ENCODE measurements around the gene BAIAP2. TPM values are rescaled to one million over a fixed set of nuclear protein-coding genes. Genes with fewer than 3 reads are reported as not detected.

BAIAP2 gene
- total RNA-seq, 1 experiment from 2014 or later, result 67.0 TPM

- BruUV-seq (replicated peaks), result no TSS peak
- Mint-ChIP-seq H3K36me3 (ENCODE audit: insufficient read depth, unreplicated experiment) (peaks cover 48% of the 10 kb centered on the region), H3K27ac (ENCODE audit: low read depth, unreplicated experiment) (no peak overlapping the region), H3K4me3 (ENCODE audit: unreplicated experiment) (no peak overlapping the region), H3K9me3 (ENCODE audit: unreplicated experiment) (no peaks in the 10 kb centered on the region), H3K27me3 (ENCODE audit: insufficient read depth, unreplicated experiment) (no peaks in the 10 kb centered on the region), H3K4me1 (ENCODE audit: insufficient read depth, unreplicated experiment) (peaks cover 12% of the 10 kb centered on the region)
- intact Hi-C loops (cut with micrococcal nuclease), result no loop called here
- POLR2A ChIA-PET, result interaction anchor here (0.6 to 1.3 kb wide), 2 partner anchors 20 to 416 kb away, joined by 3 read pairs; no protein-coding TSS in a partner anchor
- no peak for TF ChIP-seq CTCF (IDR thresholded peaks at IDR 0.05; ENCODE audit: unreplicated experiment)
- no peak for DNase-seq (ENCODE audit: unreplicated experiment)
- CTCF ChIA-PET, result interaction anchor here (0.6 to 1.1 kb wide), 4 partner anchors 12 to 91 kb away, joined by 3 to 4 read pairs (median 3); no protein-coding TSS in a partner anchor
These were observed 79.6 kb downstream of the BAIAP2 start for GRCh38 chr17:81114351-81115093.

GRCh38 chr17:81115219-81115618 is 80.3 kb downstream of the BAIAP2 start:
- POLR2A ChIA-PET, result interaction anchor here (0.6 to 1.3 kb wide), 3 partner anchors 20 to 415 kb away, joined by 3 read pairs; no protein-coding TSS in a partner anchor
- no peak for TF ChIP-seq CTCF (IDR thresholded peaks at IDR 0.05; ENCODE audit: unreplicated experiment)
- BruUV-seq (replicated peaks), result no TSS peak

GRCh38 chr17:81115749-81116464 is 81.0 kb downstream of the BAIAP2 start:
- no peak for DNase-seq (ENCODE audit: unreplicated experiment)
- Mint-ChIP-seq H3K4me1 (ENCODE audit: insufficient read depth, unreplicated experiment) (peaks cover 12% of the 10 kb centered on the region), H3K36me3 (ENCODE audit: insufficient read depth, unreplicated experiment) (peaks cover 42% of the 10 kb centered on the region), H3K4me3 (ENCODE audit: unreplicated experiment) (no peak overlapping the region), H3K27ac (ENCODE audit: low read depth, unreplicated experiment) (no peak overlapping the region), H3K9me3 (ENCODE audit: unreplicated experiment) (no peaks in the 10 kb centered on the region), H3K27me3 (ENCODE audit: insufficient read depth, unreplicated experiment) (no peaks in the 10 kb centered on the region)
- no peak for TF ChIP-seq CTCF (IDR thresholded peaks at IDR 0.05; ENCODE audit: unreplicated experiment)
- intact Hi-C loops (cut with micrococcal nuclease), result no loop called here
- POLR2A ChIA-PET, result interaction anchor here (0.6 to 1.3 kb wide), 3 partner anchors 21 to 92 kb away, joined by 3 to 5 read pairs (median 3); no protein-coding TSS in a partner anchor
- no TSS peak for BruUV-seq (replicated peaks)
- CTCF ChIA-PET, result interaction anchor here (0.8 to 1.7 kb wide), 2 partner anchors 14 to 17 kb away, joined by 4 read pairs; no protein-coding TSS in a partner anchor

More at GRCh38 chr17:81115219-81115618, 80.3 kb downstream of the BAIAP2 start:
- H3K27me3 Mint-ChIP-seq (ENCODE audit: insufficient read depth, unreplicated experiment), result no peaks in the 10 kb centered on the region
- CTCF ChIA-PET, result no interaction called here
- peaks cover 49% of the 10 kb centered on the region for H3K36me3 Mint-ChIP-seq (ENCODE audit: insufficient read depth, unreplicated experiment)
- DNase-seq (ENCODE audit: unreplicated experiment), result no peak
- H3K9me3 Mint-ChIP-seq (ENCODE audit: unreplicated experiment), result no peaks in the 10 kb centered on the region
- no peak overlapping the region for H3K4me3 Mint-ChIP-seq (ENCODE audit: unreplicated experiment)
- intact Hi-C loops (cut with micrococcal nuclease), result no loop called here
- peaks cover 12% of the 10 kb centered on the region for H3K4me1 Mint-ChIP-seq (ENCODE audit: insufficient read depth, unreplicated experiment)
- no peak overlapping the region for H3K27ac Mint-ChIP-seq (ENCODE audit: low read depth, unreplicated experiment)

- no peaks in the 10 kb centered on the region for H3K27me3 Mint-ChIP-seq (ENCODE audit: insufficient read depth, unreplicated experiment)
- no peak for TF ChIP-seq CTCF (IDR thresholded peaks at IDR 0.05; ENCODE audit: unreplicated experiment)
- no peak overlapping the region for H3K27ac Mint-ChIP-seq (ENCODE audit: low read depth, unreplicated experiment)
- intact Hi-C loops (cut with micrococcal nuclease), result no loop called here
- no peak for DNase-seq (ENCODE audit: unreplicated experiment)
- H3K4me3 Mint-ChIP-seq (ENCODE audit: unreplicated experiment), result no peak overlapping the region
- peaks cover 12% of the 10 kb centered on the region for H3K4me1 Mint-ChIP-seq (ENCODE audit: insufficient read depth, unreplicated experiment)
- no TSS peak for BruUV-seq (replicated peaks)
- CTCF ChIA-PET, result interaction anchor here (0.8 to 1.7 kb wide), 3 partner anchors 15 to 78 kb away, joined by 3 to 4 read pairs (median 4); no protein-coding TSS in a partner anchor
- H3K9me3 Mint-ChIP-seq (ENCODE audit: unreplicated experiment), result no peaks in the 10 kb centered on the region
- H3K36me3 Mint-ChIP-seq (ENCODE audit: insufficient read depth, unreplicated experiment), result peaks cover 34% of the 10 kb centered on the region
- POLR2A ChIA-PET, result interaction anchor here (0.6 to 1.3 kb wide), 4 partner anchors 19 to 450 kb away, joined by 3 to 5 read pairs (median 3); no protein-coding TSS in a partner anchor
These were observed 81.8 kb downstream of the BAIAP2 start for GRCh38 chr17:81116704-81117103.

Data from MCF 10A (cell line).